Measurements from ENCODE around the gene HACD1.

GRCh38 chr10:17622061-17622460 lies 4.9 kb upstream of the HACD1 start:
- TF ChIP-seq POLR2AphosphoS5 (IDR thresholded peaks at IDR 0.05; ENCODE audit: low read length) (no peak), RCOR1 (conservative IDR thresholded peaks at IDR 0.05; ENCODE audit: low read depth, low read length) (no peak), TCF3 (IDR thresholded peaks at IDR 0.05; ENCODE audit: borderline replicate concordance, insufficient read depth, low read depth, low read length) (no peak), POLR2A (IDR thresholded peaks at IDR 0.05; ENCODE audit: low read depth, low read length) (no peak), ZNF24 (IDR thresholded peaks at IDR 0.05) (no peak), KAT2A (conservative IDR thresholded peaks at IDR 0.05; ENCODE audit: control insufficient read depth, low read depth, low read length) (no peak), NFYA (IDR thresholded peaks at IDR 0.05; ENCODE audit: borderline replicate concordance, low read depth, low read length) (no peak), JUND (IDR thresholded peaks at IDR 0.05; ENCODE audit: low read depth, low read length) (no peak), USF2 (IDR thresholded peaks at IDR 0.05; ENCODE audit: borderline replicate concordance, low read depth, low read length) (no peak)
- TF ChIP-seq, protein P1, sequence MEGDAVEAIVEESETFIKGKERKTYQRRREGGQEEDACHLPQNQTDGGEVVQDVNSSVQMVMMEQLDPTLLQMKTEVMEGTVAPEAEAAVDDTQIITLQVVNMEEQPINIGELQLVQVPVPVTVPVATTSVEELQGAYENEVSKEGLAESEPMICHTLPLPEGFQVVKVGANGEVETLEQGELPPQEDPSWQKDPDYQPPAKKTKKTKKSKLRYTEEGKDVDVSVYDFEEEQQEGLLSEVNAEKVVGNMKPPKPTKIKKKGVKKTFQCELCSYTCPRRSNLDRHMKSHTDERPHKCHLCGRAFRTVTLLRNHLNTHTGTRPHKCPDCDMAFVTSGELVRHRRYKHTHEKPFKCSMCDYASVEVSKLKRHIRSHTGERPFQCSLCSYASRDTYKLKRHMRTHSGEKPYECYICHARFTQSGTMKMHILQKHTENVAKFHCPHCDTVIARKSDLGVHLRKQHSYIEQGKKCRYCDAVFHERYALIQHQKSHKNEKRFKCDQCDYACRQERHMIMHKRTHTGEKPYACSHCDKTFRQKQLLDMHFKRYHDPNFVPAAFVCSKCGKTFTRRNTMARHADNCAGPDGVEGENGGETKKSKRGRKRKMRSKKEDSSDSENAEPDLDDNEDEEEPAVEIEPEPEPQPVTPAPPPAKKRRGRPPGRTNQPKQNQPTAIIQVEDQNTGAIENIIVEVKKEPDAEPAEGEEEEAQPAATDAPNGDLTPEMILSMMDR (IDR thresholded peaks at IDR 0.05 in 2 of 3, conservative IDR thresholded peaks at IDR 0.05 in 1 of 3; ENCODE audit: control insufficient read depth in 2 of 3, extremely low read depth in 1 of 3, insufficient read depth in 1 of 3, low read depth in 3 of 3, low read length in 3 of 3), result no peak

Data from GM12878 (cell line).